K562 (cell line): ENCODE measurements around the gene LIPF. TPM values are rescaled to one million over a fixed set of nuclear protein-coding genes. Genes with fewer than 3 reads are reported as not detected.

Experiments
- ATAC-seq: fragments of 200-7000 bp; cut with Tn5 transposase; 3 replicates; pipeline ENCODE4 v1.9.1; 2020; ENCODE audit warnings: moderate library complexity
- BruUV-seq: library from RNA; stranded (reverse); fragments of 400-500 nt; replicated peaks from 2 replicates; lab custom pipeline; 2021; lab: Mats Ljungman, UMichigan
- CTCF ChIA-PET: fragments of 300-600 bp; formaldehyde crosslinking; extraction: SDS; loops from one replicate; lab custom pipeline; 2021; ENCODE audit warnings: low intra/inter-chr PET ratio; lab: Yijun Ruan, JAX
- POLR2A ChIA-PET: fragments of 300-600, 350-650 bp; sonication (Branson Sonifier 250); formaldehyde crosslinking; extraction: SDS; loops from one replicate; lab custom pipeline; 2021; ENCODE audit warnings: antibody characterized with exemption, inconsistent platforms; lab: Yijun Ruan, JAX
- DNase-seq, 4 experiments: peaks; one replicate each; pipeline versions ENCODE4 v3.0.0 to v3.0.0-alpha.2; 2011 to 2018; ENCODE audit warnings: low spot score in 3 of 4, mixed read lengths in 3 of 4; ENCODE audit errors: extremely low read depth in 1 of 4
- FAIRE-seq: peaks from 2 replicates; lab custom pipeline; 2011; peaks lifted over from hg19 to GRCh38; lab: Jason Lieb, UNC
- H2AFZ ChIP-seq: 2 replicates; pipeline ENCODE4 v1.6.0; 2011; ENCODE audit warnings: low read depth, low read length, control low read depth, inconsistent platforms
- H3K27ac ChIP-seq: fragments of 200-600 bp; 3 replicates; pipeline ENCODE4 v1.8.0; 2011; ENCODE audit warnings: low read depth, mild to moderate bottlenecking, control low read depth, inconsistent platforms, low read length, moderate library complexity, mixed read lengths; ENCODE audit errors: extremely low read depth
- H3K27me3 ChIP-seq, 2 experiments: fragments of 300-600 bp in 1 of 2; 2 replicates in 1 of 2; 3 replicates in 1 of 2; pipeline versions ENCODE4 v1.6.0 to v1.8.0; 2011; ENCODE audit warnings: inconsistent platforms in 2 of 2, low read length in 2 of 2, mild to moderate bottlenecking in 1 of 2, mixed read lengths in 1 of 2, moderate library complexity in 1 of 2; ENCODE audit not compliant: control insufficient read depth in 2 of 2, insufficient read depth in 2 of 2
- H3K36me3 ChIP-seq: fragments of 300-600 bp; 3 replicates; pipeline ENCODE4 v1.8.0; 2011; ENCODE audit warnings: mild to moderate bottlenecking, low read length, inconsistent platforms; ENCODE audit not compliant: control insufficient read depth, insufficient read depth
- H3K4me1 ChIP-seq, 2 experiments: fragments of 200-600 bp in 1 of 2; replicated peaks in 1 of 2; 2 replicates in 1 of 2; 3 replicates in 1 of 2; pipeline versions ENCODE4 v1.5.1 to v1.8.0; 2011; ENCODE audit warnings: inconsistent platforms in 2 of 2, low read length in 2 of 2, mild to moderate bottlenecking in 1 of 2, mixed read lengths in 1 of 2, moderate library complexity in 1 of 2; ENCODE audit not compliant: control insufficient read depth in 2 of 2, insufficient read depth in 2 of 2
- H3K4me2 ChIP-seq: 2 replicates; pipeline ENCODE4 v1.6.1; 2011; ENCODE audit warnings: low read length, control low read depth, inconsistent platforms, mixed read lengths; ENCODE audit not compliant: insufficient read depth
- H3K4me3 ChIP-seq: fragments of 200-600 bp; sonication (generic), shearing (Covaris generic); 2 replicates; pipeline ENCODE4 v1.5.1; 2016; ENCODE audit warnings: control low read depth, inconsistent platforms
- H3K79me2 ChIP-seq: fragments of 200-600 bp; 3 replicates; pipeline ENCODE4 v1.8.0; 2011; ENCODE audit warnings: low read length, inconsistent platforms; ENCODE audit not compliant: control insufficient read depth, insufficient read depth
- H3K9ac ChIP-seq, 2 experiments: 2 replicates each; pipeline versions ENCODE4 v1.6.0 to v1.6.1; 2011; ENCODE audit warnings: low read depth in 2 of 2, low read length in 2 of 2, control low read depth in 1 of 2, inconsistent platforms in 1 of 2, mild to moderate bottlenecking in 1 of 2, mixed read lengths in 1 of 2; ENCODE audit not compliant: insufficient read depth in 1 of 2
- H3K9me1 ChIP-seq: one replicate; pipeline ENCODE4 v1.6.0; 2011; ENCODE audit warnings: inconsistent platforms, mild to moderate bottlenecking, low read length, moderate library complexity; ENCODE audit not compliant: control insufficient read depth, insufficient read depth
- H3K9me3 ChIP-seq: replicated peaks from 2 replicates; pipeline ENCODE4 v1.5.1; 2011; ENCODE audit warnings: low read depth, low read length, inconsistent platforms; ENCODE audit not compliant: control insufficient read depth, insufficient read depth
- H4K20me1 ChIP-seq: replicated peaks from 2 replicates; pipeline ENCODE4 v1.6.1; 2011; ENCODE audit warnings: low read length, inconsistent platforms, mixed read lengths; ENCODE audit not compliant: control insufficient read depth, insufficient read depth
- FOXJ2 ChIP-seq: fragments of 200-800 bp; sonication (Bioruptor generic); IDR thresholded peaks from 2 replicates; pipeline ENCODE4 v1.6.1; 2016; ENCODE audit warnings: missing genetic modification characterization, missing compliant biosample characterization
- HDAC6 ChIP-seq: IDR thresholded peaks from 2 replicates; pipeline ENCODE4 v1.6.1; 2012; ENCODE audit warnings: low read depth, mild to moderate bottlenecking, control low read depth, inconsistent platforms, low read length, moderate library complexity
- KAT7 ChIP-seq: sonication (generic); formaldehyde crosslinking; IDR thresholded peaks from 2 replicates; pipeline ENCODE4 v1.8.0; 2022; ENCODE audit warnings: missing genetic modification reagents, mild to moderate bottlenecking, borderline replicate concordance
- MAFK ChIP-seq: IDR thresholded peaks from 2 replicates; pipeline ENCODE4 v1.6.1; 2011; ENCODE audit warnings: low read length, improper control_type of control experiment
- WGBS: fragments of 100-300 bp; shearing (Covaris generic); methylation state at CpG from one replicate; pipeline ENCODE4 v1.1.6; 2016; ENCODE audit warnings: low coverage, mixed read lengths; ENCODE audit not compliant: insufficient coverage; ENCODE audit errors: missing lambda C conversion rate; 5-methylcytosine and 5-hydroxymethylcytosine counted together
- in situ Hi-C: fragments of 300-500 bp; cut with MboI; formaldehyde crosslinking; loops from 4 replicates; pipeline ENCODE4 v1.15.0; 2018; ENCODE audit warnings: inconsistent platforms, mixed read lengths
- intact Hi-C: fragments of 100-400 bp; cut with micrococcal nuclease; formaldehyde crosslinking; loops from 2 replicates; pipeline ENCODE4 v1.14.2; 2022
- polyA plus RNA-seq, 8 experiments: library from polyadenylated mRNA; depleted of rRNA in 4 of 8; stranded (reverse) in 5 of 8; unstranded in 3 of 8; fragments of >200 nt; fragmentation: Nextera tagmentation in 2 of 8; fragmentation: Illumina TruSeq in 1 of 8; extraction: Ambion mirVana in 2 of 8; extraction: Trizol in 1 of 8; gene quantifications; 2 replicates each; pipeline versions ENCODE4 v1.2.1 to v1.2.3, GENCODE V29; 2011 to 2014; ENCODE audit warnings: inconsistent platforms in 1 of 8, missing spikeins in 1 of 8
- total RNA-seq, 7 experiments: library from RNA; depleted of rRNA in 6 of 7; stranded (reverse); fragments of >200 nt in 6 of 7; fragmentation: Illumina TruSeq in 2 of 7; extraction: Trizol in 2 of 7; gene quantifications; 2 replicates each; pipeline versions ENCODE4 v1.2.1 to v1.2.3, GENCODE V29; 2011 to 2021; ENCODE audit warnings: low replicate concordance in 1 of 7
- TF ChIP-seq, protein P1 (sequence below): sonication (generic); formaldehyde crosslinking; IDR thresholded peaks from 2 replicates; pipeline ENCODE4 v1.8.0; 2022; ENCODE audit warnings: mild to moderate bottlenecking, missing genetic modification reagents

The LIPF gene
- total and polyA plus RNA-seq, 9 of the 15 experiments (the other 6 are each of a cell fraction or from before 2014, with no cell fraction given) = not detected

GRCh38 chr10:88659725-88660597 is 4.3 kb upstream of the LIPF start:
- Histone ChIP-seq H3K9ac (no peak overlapping the region), H3K4me2 (no peak overlapping the region), H3K27ac (no peak overlapping the region), H3K9me1 (no peaks in the 10 kb centered on the region), H3K9me3 (no peaks in the 10 kb centered on the region), H3K36me3 (no peaks in the 10 kb centered on the region), H2AFZ (no peak overlapping the region), H3K4me1 (no peaks in the 10 kb centered on the region), H3K79me2 (no peaks in the 10 kb centered on the region), H3K27me3 (no peaks in the 10 kb centered on the region), H4K20me1 (no peaks in the 10 kb centered on the region), H3K4me3 (no peak overlapping the region)
- in situ Hi-C loops = no loop called here
- ATAC-seq (no peak), FAIRE-seq (no peak), DNase-seq (no peak)
- WGBS = 4% methylated on average over 3 of the region's 3 CpGs
- no TSS peak for BruUV-seq
- no peak for TF ChIP-seq FOXJ2 (tag)
- no peak for TF ChIP-seq MAFK
- intact Hi-C loops = no loop called here
- POLR2A ChIA-PET = no interaction called here
- CTCF ChIA-PET = no interaction called here

DNA sequence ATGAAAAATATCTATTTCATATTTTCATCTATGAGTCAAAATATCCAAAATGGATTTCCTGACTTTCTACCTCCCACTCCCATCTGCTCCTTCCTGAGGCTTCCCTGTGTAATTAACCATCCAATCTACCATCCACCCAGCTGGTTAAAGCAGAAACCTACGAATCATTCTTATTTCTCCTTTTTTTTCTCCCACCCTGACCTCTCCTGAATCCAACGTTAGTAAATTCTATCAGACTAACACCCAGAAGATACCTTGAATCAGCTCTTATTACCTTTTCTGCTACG is 3.7 kb upstream of the LIPF start:
- Histone ChIP-seq H3K4me1 (no peaks in the 10 kb centered on the region), H3K9me3 (no peaks in the 10 kb centered on the region), H3K9me1 (no peaks in the 10 kb centered on the region), H3K36me3 (no peaks in the 10 kb centered on the region), H3K27me3 (no peaks in the 10 kb centered on the region), H3K4me3 (no peak overlapping the region), H3K9ac (no peak overlapping the region), H3K4me2 (no peak overlapping the region), H4K20me1 (no peaks in the 10 kb centered on the region), H3K79me2 (no peaks in the 10 kb centered on the region), H3K27ac (no peak overlapping the region), H2AFZ (no peak overlapping the region)
- no peak for ATAC-seq
- intact Hi-C loops = no loop called here
- ChIA-PET CTCF (no interaction called here), POLR2A (no interaction called here)
- in situ Hi-C loops = no loop called here
- no peak for FAIRE-seq
- no TSS peak for BruUV-seq
- 0% methylated on average over 2 of the region's 3 CpGs for WGBS
- no peak for DNase-seq
- TF ChIP-seq, protein P1, sequence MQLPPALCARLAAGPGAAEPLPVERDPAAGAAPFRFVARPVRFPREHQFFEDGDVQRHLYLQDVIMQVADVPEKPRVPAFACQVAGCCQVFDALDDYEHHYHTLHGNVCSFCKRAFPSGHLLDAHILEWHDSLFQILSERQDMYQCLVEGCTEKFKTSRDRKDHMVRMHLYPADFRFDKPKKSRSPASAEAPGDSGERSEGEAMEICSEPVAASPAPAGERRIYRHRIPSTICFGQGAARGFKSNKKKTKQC (CRISPR knock-in tag) = no peak
- TF ChIP-seq KAT7 (CRISPR knock-in tag) (no peak), HDAC6 (no peak)
